Epithelial cell of proximal tubule (primary cell): ENCODE data around the gene HPCAL1. TPM values are rescaled to one million over a fixed set of nuclear protein-coding genes. Genes with fewer than 3 reads are reported as not detected.

Source experiments
- DNase-seq: peaks from one replicate; pipeline ENCODE4 v3.0.0-alpha.2; 2011; ENCODE audit warnings: low read depth
- H3K4me3 ChIP-seq: 2 replicates; pipeline ENCODE4 v1.5.1; 2011; ENCODE audit warnings: low read depth, mild to moderate bottlenecking, low read length
- total RNA-seq: library from RNA; depleted of rRNA; stranded (reverse); fragments of >200 nt; gene quantifications from 2 replicates; pipeline ENCODE4 v1.2.3, GENCODE V29; 2015
- TF ChIP-seq, protein P1 (sequence below): conservative IDR thresholded peaks from 2 replicates; pipeline ENCODE4 v1.5.1; 2012; ENCODE audit warnings: low read depth, mild to moderate bottlenecking, low read length

The HPCAL1 gene
- total RNA-seq, 1 donor from 2014 or later = 72.3 TPM

DNA sequence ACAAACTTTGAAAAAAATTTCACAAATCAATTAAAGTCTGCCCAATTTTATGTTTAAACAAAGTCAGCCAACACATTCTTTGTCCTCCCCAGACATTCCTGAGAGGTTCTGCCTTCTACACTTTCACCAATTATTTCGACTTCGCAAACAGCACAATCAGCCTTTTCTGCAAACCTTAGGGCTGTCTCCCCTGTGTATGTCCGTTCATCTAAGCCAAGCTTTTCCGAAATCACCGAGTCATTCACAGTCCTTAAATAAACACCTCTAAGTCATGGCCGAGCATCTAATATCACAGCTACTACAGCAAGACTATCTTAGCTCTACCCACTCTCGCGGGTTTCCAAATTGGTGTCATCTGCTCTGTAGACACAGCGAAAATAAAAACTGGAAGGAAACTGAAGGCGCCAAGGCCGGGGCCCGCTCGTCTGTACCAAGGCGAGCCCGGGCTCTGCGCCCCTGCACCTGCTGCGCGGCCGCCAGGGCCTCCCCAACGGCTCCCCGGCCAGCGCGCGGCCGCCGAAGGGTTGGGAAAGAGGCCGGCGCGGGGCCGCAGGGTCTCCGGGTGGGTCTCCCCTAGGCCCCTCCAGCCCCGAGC, 144.7 kb downstream of the HPCAL1 start:
- TF ChIP-seq, protein P1, sequence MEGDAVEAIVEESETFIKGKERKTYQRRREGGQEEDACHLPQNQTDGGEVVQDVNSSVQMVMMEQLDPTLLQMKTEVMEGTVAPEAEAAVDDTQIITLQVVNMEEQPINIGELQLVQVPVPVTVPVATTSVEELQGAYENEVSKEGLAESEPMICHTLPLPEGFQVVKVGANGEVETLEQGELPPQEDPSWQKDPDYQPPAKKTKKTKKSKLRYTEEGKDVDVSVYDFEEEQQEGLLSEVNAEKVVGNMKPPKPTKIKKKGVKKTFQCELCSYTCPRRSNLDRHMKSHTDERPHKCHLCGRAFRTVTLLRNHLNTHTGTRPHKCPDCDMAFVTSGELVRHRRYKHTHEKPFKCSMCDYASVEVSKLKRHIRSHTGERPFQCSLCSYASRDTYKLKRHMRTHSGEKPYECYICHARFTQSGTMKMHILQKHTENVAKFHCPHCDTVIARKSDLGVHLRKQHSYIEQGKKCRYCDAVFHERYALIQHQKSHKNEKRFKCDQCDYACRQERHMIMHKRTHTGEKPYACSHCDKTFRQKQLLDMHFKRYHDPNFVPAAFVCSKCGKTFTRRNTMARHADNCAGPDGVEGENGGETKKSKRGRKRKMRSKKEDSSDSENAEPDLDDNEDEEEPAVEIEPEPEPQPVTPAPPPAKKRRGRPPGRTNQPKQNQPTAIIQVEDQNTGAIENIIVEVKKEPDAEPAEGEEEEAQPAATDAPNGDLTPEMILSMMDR = peak; percentile 11
- no peak for DNase-seq

DNA sequence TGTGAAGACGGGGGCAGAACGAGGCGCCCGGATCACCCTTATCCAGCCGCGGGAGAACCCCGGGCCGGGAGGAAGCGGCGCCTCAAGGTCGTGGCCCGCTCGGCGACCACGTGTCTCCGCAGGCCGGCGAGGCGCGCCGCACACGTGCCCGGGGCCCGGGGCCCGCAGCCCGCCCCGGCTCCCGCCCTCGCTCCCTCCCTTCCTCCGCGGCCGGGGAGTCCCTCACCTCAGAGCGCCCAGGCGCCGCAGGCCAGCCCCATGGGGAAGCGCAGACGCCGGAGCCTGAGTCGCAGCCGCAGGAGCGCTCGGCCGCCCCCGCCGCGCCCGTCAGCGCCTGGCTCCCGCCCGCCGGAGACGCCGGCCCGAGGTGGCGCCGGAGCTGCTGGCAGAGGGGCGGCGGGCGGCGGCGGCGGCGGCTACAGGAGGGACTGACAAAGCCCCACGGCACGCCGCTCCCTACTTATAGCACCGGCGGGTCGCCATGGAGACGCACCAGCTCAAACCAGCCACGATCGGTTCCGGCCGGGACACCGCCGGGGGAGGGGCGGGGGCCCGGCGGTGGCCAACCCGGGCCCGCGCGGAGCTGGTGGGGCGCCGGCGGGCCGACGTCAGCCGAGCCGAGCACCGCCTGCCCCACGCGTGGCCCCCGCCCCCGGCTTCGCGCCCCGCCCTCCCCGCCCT, 145.3 kb downstream of the HPCAL1 start, which contains the start of gene ODC1:
TSS of gene ODC1 (minus strand) at position 433 of the 681 bp plus-strand sequence. CDS start 3,295 bp downstream, outside the sequence.
- H3K4me3 ChIP-seq = peak within 1 kb of the TSS; percentile 78
- DNase-seq = no peak
- TF ChIP-seq, protein P1 = no peak

More for the DNA sequence above, 144.7 kb downstream of the HPCAL1 start:
- H3K4me3 ChIP-seq = peak overlapping the region; percentile 63

GRCh38 chr2:10448576-10449485, 146.1 kb downstream of the HPCAL1 start:
- TF ChIP-seq, protein P1 = peak; percentile 29
- peak overlapping the region; percentile 78 for H3K4me3 ChIP-seq
- DNase-seq = no peak

- TF ChIP-seq, protein P1 = no peak
- no peak for DNase-seq
- peak overlapping the region; percentile 78 for H3K4me3 ChIP-seq
These were observed 146.8 kb downstream of the HPCAL1 start for GRCh38 chr2:10449486-10449831.

- TF ChIP-seq, protein P1 = no peak
- no peak for DNase-seq
- peak overlapping the region; percentile 78 for H3K4me3 ChIP-seq
These were observed 147.4 kb downstream of the HPCAL1 start for GRCh38 chr2:10449838-10450691.

DNA sequence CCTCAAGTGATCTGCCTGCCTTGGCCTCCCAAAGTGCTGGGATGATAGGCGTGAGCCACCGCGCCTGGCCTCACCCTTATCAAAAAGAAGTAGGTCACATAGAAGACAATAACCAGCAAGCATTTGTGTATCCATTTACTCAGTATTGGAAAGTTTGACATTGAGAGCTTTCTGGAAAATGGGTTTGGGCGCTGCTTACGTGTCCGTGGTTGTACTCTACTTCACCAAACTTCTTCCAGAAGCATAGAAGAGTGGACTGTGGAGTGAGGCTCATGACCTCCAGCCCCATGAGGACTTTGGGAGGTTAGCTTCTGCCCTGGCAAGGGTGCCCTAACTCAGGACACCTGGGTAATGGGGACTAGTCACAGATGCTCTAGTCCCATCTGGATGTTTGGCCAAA, 149.1 kb downstream of the HPCAL1 start:
- no peak overlapping the region for H3K4me3 ChIP-seq
- no peak for DNase-seq
- TF ChIP-seq, protein P1 = no peak
